Stimulated activated CD8-positive, alpha-beta memory T cell treated with anti-CD3 and anti-CD28 coated beads, Interleukin-7, amount 100 ng/mL, for 24 hours (primary cell): ENCODE data around the gene CKAP5.
A peak's percentile ranks its signal among the peaks of the same experiment; 100 is the strongest.
"Not testable (repeated sequence)": the region's sequence is repeated elsewhere in the genome, so short reads cannot be mapped to it uniquely, and the experiment has no call there.

Experiments
- DNase-seq: peaks from one replicate; pipeline ENCODE4 v3.0.0-alpha.2; 2020; ENCODE audit warnings: low read depth

CKAP5 gene

DNA sequence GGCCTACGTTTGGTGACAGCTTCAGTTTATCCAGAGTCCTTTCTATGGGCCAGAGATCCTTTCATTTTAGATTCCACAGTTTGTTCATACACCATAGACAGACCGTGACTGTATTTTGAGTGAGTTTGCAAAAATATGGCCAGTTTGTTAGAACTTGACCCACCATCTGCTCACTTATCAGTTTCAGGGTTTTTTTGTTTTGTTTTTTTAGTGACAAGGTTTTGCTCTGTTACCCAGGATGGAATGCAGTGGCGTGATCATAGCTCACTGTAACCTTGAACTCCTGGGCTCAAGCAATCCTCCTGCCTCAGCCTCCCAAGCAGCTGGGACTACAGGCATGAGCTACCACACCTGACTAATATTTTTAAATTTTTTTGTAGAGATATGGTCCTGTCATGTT is 9.1 kb upstream of the CKAP5 start:
- DNase-seq, result no peak

GRCh38 chr11:46850829-46851380 is 4.8 kb upstream of the CKAP5 start:
- DNase-seq, result no peak

GRCh38 chr11:46849631-46850030 is 3.6 kb upstream of the CKAP5 start:
- no peak for DNase-seq

- DNase-seq, result no peak
Measured at GRCh38 chr11:46846510-46846830, 390 bp upstream of the CKAP5 start.

- DNase-seq, result no peak
Measured at GRCh38 chr11:46845440-46845739, 690 bp downstream of the CKAP5 start.

DNA sequence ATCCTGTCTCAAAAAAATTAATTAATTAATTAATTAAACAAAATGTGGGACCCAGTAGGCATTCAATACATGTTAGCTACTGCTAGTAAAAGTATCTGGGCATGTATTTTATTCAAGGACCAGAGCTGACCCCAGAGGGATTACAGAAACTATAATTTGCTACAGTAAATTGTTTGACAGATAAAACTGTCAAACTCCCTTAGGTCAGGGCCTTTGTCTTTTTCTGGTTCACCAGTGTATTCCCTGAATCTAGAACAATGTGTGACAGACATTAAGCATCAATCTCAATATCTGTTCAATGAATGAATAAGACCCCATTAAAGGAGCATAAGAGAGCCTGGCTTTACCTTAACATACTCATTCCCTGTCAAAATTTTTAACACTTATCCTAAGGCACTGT is 6.0 kb downstream of the CKAP5 start:
- DNase-seq, result no peak

DNA sequence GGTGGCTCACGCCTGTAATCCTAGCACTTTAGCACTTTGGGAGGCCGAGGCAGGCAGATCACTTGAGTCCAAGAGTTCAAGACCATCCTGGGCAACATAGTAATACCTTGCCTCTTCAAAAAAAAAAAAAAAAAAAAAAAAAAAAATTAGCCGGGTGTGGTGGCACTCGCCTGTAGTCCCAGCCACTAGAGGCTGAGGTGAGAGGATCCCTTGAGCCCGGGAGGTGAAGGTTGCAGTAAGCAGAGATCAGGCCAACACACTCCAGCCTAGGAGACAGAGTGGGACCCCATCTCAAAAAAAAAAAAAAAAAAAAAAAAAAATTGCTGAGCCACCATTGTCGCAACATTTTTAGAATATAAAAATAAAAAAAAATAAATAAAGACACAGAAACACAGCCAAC is 7.6 kb downstream of the CKAP5 start:
- no peak for DNase-seq

- no peak for DNase-seq
Measured at GRCh38 chr11:46837860-46838259, 8.2 kb downstream of the CKAP5 start.

DNA sequence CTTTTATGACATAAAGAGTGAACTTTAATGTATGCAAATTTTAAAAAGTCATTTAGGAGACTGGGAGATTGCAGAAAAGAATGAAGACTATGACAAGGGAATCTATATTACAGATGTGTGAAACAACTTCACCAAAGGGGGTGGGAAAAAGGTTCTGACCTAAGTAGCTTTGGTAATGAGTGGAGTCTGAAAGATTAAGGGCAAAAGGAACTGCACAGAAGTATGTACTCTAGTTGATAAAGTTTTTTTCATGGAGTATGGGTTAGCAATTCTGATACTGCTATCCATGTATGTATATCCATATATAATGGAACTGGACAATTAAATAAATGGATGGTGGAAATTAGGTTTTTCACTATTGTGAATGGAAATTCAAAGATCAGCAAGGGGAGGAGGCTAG is 9.2 kb downstream of the CKAP5 start:
- no peak for DNase-seq

DNA sequence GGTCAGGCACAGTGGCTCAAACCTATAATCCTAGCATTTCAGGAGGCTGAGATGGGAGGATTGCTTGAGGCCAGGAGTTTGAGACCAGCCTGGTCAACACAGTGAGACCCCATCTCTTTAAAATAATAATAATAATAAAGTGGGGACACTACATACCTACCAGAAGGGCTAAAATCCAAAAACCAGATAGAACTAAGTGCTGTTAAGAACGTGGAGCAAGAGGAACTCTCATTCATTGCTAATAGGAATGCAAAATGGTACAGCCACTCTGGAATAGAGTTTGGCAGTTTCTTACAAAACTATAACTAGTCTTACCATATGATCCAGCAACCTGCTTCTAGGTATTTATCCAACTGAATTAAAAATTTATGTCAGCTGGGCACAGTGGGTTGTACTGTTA is 9.6 kb downstream of the CKAP5 start:
- DNase-seq, result no peak

DNA sequence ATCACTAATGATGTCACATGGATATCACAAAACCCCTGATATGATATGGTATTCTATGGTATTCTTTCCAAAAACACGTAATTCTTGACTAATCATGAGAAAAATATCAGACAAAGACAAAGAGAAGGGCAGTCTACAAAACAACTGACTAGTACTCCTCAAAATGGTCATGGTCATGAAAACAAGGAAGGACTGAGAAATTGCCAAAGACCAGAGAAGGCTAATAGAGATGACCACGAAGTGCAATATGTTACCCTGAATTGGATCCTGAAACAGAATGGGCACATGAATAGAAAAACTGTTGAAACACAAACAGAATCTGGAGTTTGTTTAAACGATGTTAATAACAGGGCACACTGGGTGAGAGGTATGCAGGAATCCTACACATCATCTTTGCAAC is 10.2 kb downstream of the CKAP5 start:
- DNase-seq, result no peak

DNA sequence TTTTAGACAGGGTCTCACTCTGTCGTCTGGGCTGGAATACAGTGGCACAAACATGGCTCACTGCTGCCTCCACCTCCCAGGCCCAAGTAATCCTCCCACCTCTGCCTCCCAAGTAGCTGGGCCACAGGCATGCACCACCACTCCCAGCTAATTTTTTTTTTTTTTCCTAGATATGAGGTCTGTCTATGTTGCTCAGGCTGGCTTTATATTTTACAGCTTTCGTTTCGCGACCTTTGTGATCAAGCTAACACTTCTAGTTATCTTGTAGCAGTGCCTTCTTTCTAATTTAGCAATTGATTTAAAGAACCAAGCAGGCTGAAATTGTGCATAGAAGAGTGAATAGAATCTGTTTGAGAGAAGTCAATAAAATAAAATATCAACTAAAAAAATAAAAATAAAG is 11.3 kb downstream of the CKAP5 start:
- DNase-seq, result no peak

- DNase-seq, result no peak
Measured at GRCh38 chr11:46832511-46833214, 13.4 kb downstream of the CKAP5 start.

GRCh38 chr11:46827995-46828394 is 18.1 kb downstream of the CKAP5 start:
- DNase-seq, result no peak

GRCh38 chr11:46826310-46827044 is 19.6 kb downstream of the CKAP5 start:
- DNase-seq, result peak; percentile 39

- no peak for DNase-seq
Measured at GRCh38 chr11:46808799-46809431, 37.2 kb downstream of the CKAP5 start.

DNA sequence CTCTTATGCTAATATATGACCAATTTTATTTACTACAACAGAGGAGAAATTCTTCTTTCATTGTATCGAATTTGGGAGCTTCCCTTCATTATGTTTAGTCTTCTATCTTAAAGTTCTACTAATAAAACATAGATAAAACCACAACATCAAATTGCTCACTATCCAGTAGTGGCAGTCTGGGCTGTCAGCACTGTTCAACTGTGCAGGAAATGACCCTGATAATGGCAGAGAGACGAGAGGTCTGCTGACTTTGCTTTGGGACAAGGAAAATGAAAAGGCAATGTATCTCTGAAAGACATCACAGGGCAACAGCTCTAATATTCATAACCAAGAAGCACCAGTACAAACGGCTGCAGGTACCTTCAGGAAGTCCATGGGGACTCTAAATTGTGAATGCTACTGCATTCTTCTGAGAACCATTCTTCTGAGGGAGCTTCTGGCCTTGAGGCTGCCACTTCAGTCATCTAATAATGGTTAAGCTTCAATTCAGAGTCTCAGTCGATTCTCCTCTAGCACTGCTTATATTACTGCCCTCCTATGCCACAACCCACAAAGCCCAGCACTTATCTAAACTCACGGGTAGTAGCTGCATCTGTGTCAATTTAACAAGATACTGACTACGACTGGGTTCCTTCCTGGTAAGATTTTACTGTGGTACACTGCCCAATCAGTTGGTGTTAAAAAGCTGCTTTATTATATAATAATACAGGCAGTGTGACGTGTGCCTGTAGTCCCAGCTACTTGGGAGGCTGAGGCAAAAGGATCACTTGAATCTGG is 44.2 kb downstream of the CKAP5 start:
- no peak for DNase-seq

GRCh38 chr11:46800177-46800576 is 45.9 kb downstream of the CKAP5 start:
- DNase-seq, result no peak

DNA sequence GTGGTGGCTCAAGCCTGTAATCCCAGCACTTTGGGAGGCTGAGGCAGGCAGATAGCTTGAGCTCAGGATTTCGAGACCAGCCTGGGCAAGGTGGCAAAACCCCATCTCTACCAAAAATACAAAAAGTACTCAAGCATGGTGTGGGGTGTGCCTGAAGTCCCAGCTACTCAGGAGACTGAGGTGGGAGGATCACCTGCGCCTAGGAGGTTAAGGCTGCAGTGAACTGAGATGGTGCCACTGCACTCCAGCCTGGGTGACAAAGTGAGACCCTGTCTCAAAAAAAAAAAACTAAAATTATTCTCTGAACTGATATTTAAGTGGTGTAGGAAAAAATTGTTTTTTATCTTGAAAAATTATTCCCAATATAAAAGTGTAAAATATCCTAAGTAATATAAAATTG is 46.4 kb downstream of the CKAP5 start:
- DNase-seq, result not testable (repeated sequence)

- DNase-seq, result no peak
Measured at GRCh38 chr11:46778416-46778815, 67.7 kb downstream of the CKAP5 start.

DNA sequence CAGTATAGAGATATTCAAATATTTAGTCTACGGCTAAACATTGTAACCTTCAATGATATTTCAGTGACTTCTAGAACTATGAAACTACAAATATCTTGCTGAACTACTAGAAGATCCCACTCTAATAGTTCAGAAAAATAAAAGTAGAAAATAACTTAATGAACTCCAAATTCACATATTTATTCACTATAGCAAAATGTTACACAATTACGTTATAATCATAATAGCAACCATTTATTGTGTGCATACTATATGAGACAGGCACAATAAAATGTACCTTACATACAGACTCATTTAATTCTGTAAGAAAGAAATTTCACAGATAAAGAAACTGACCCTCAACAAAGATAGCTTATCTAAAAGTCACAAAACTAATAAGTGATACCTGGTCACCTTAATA is 69.2 kb downstream of the CKAP5 start:
- no peak for DNase-seq

DNA sequence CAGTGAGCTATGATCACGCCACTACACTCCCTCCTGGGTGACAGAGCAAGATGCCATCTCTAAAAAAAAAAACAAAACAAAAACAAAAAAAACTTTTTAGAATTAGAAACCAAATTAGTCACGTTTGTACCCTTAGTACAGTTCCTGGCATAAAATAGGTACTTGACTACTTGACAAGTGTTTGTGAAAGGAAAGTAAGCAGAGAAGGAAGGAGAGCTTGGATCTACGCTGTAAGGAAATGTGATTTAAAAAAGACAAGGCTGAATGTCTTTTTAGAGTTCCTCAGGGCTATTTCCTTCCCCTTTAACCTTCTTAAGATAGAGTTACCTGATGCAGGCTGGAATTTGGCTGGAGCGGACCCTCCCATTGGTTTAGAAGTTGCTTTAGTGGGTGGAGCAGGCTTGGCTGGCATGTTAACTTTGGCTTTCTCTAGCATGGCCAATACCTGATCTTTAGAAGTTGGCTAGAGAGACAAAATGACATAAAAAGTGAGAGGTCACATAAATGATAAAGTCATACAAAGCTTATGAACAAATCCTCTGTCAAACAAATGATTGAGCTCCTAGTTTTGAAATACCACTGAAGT is 76.4 kb downstream of the CKAP5 start:
- DNase-seq, result no peak
